Measurements from ENCODE around the gene IL17RB. TPM values are rescaled to one million over a fixed set of nuclear protein-coding genes. Genes with fewer than 3 reads are reported as not detected.
A peak's percentile ranks its signal among the peaks of the same experiment; 100 is the strongest.

The IL17RB gene
- polyA plus RNA-seq, 3 donors, result 0.13 TPM; not detected in 2

DNA sequence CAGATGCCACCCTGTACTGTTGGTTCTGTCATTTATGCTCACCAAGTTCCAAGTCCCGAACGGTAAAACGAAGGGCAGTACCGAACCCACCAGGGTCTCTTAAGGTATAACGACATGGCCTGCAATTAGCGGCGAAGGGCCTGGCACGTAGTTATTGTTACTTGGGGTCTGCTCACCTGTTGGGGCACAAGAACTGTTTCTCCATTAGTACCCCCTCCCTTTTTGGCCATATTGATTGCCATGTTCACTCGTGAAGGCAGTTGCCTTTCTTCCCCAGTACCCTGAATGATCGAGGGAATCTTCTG lies 435 bp downstream of the IL17RB start:
- peaks cover 9% of the 10 kb centered on the region for H3K4me1 Mint-ChIP-seq
- no peak overlapping the region for H3K9ac ChIP-seq (ENCODE audit: insufficient read depth, low read length, poor library complexity, severe bottlenecking)

DNA sequence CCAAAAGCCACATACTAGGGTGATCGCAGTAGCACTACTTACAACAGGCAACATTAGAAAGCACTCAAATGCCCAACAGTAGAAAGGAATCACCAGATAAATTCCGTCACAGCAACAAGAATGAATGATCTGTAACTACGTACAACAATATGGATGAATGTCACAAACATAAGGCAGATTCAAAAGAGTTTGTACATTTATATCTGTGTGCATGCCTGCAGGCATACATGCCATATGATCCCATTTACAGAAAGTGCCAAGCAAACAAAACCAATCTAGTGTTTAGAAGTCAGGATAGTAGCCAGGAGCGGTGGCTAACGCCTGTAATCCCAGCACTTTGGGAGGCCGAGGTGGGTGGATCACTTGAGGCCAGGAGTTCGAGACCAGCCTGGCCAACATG lies 3.5 kb downstream of the IL17RB start:
- Histone ChIP-seq H3K9me3 (replicated peaks in 1 of 2; ENCODE audit: control insufficient read depth in 1 of 2, insufficient read depth in 1 of 2, low read length in 2 of 2) (peaks cover 0 to 8% of the 10 kb centered on the region in 2 donors), H3K9ac (ENCODE audit: insufficient read depth, low read length, poor library complexity, severe bottlenecking) (no peak overlapping the region), H3K27me3 (ENCODE audit: control insufficient read depth in 2 of 2, insufficient read depth in 2 of 2, low read length in 2 of 2) (peaks cover 26 to 44% of the 10 kb centered on the region in 2 donors), H3K79me2 (ENCODE audit: insufficient read depth, low read length) (no peaks in the 10 kb centered on the region), H3K27ac (ENCODE audit: low read depth in 1 of 2, low read length in 2 of 2) (no peak overlapping the region), H3K36me3 (replicated peaks in 1 of 2; ENCODE audit: control insufficient read depth in 1 of 2, insufficient read depth in 2 of 2, low read length in 2 of 2) (no peaks in the 10 kb centered on the region), H3K4me1 (ENCODE audit: control insufficient read depth in 1 of 2, insufficient read depth in 2 of 2, low read length in 2 of 2) (peaks cover 8 to 14% of the 10 kb centered on the region in 2 donors), H3K4me3 (replicated peaks in 1 of 3; ENCODE audit: low read depth in 2 of 3, low read length in 3 of 3) (no peak overlapping the region), H2AFZ (ENCODE audit: insufficient read depth, low read depth, low read length, poor library complexity, severe bottlenecking) (no peak overlapping the region), H4K20me1 (ENCODE audit: insufficient read depth, low read length) (no peaks in the 10 kb centered on the region), H3K4me2 (replicated peaks; ENCODE audit: extremely low read depth, low read length, poor library complexity, severe bottlenecking) (no peak overlapping the region)
- Mint-ChIP-seq H3K27me3 (ENCODE audit: low read depth in 3 of 3) (peaks cover 30 to 53% (median 36%) of the 10 kb centered on the region in 3 donors), H3K4me1 (peaks cover 9% of the 10 kb centered on the region), H3K36me3 (peaks cover 1 to 2% of the 10 kb centered on the region in 2 donors), H3K27ac (no peak overlapping the region), H3K4me3 (no peak overlapping the region), H3K9me3 (peaks cover 0 to 7% (median 1%) of the 10 kb centered on the region in 7 donors)
- TF ChIP-seq, protein P1, sequence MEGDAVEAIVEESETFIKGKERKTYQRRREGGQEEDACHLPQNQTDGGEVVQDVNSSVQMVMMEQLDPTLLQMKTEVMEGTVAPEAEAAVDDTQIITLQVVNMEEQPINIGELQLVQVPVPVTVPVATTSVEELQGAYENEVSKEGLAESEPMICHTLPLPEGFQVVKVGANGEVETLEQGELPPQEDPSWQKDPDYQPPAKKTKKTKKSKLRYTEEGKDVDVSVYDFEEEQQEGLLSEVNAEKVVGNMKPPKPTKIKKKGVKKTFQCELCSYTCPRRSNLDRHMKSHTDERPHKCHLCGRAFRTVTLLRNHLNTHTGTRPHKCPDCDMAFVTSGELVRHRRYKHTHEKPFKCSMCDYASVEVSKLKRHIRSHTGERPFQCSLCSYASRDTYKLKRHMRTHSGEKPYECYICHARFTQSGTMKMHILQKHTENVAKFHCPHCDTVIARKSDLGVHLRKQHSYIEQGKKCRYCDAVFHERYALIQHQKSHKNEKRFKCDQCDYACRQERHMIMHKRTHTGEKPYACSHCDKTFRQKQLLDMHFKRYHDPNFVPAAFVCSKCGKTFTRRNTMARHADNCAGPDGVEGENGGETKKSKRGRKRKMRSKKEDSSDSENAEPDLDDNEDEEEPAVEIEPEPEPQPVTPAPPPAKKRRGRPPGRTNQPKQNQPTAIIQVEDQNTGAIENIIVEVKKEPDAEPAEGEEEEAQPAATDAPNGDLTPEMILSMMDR (IDR thresholded peaks at IDR 0.05), result no peak
- no peak for DNase-seq
- 95% methylated on average over 4 of the region's 7 CpGs for WGBS (ENCODE audit: insufficient coverage)
- intact Hi-C loops (cut with micrococcal nuclease), result no loop called here

More for the DNA sequence above, 435 bp downstream of the IL17RB start:
- Mint-ChIP-seq H3K9me3 (peaks cover 0 to 10% (median 1%) of the 10 kb centered on the region in 7 donors), H3K36me3 (peaks cover 2 to 3% of the 10 kb centered on the region in 2 donors), H3K27me3 (ENCODE audit: low read depth in 3 of 3) (peaks cover 51 to 68% (median 53%) of the 10 kb centered on the region in 3 donors), H3K27ac (no peak overlapping the region), H3K4me3 (peak overlapping the region; percentile 60 to 81)
- Histone ChIP-seq H3K4me3 (replicated peaks in 1 of 3; ENCODE audit: low read depth in 2 of 3, low read length in 3 of 3) (peak overlapping the region in 1 of 3 experiments; percentile 76), H3K4me2 (replicated peaks; ENCODE audit: extremely low read depth, low read length, poor library complexity, severe bottlenecking) (peak overlapping the region; percentile 80), H2AFZ (ENCODE audit: insufficient read depth, low read depth, low read length, poor library complexity, severe bottlenecking) (no peak overlapping the region), H3K9me3 (replicated peaks in 1 of 2; ENCODE audit: control insufficient read depth in 1 of 2, insufficient read depth in 1 of 2, low read length in 2 of 2) (peaks cover 0 to 8% of the 10 kb centered on the region in 2 donors), H3K27me3 (ENCODE audit: control insufficient read depth in 2 of 2, insufficient read depth in 2 of 2, low read length in 2 of 2) (peaks cover 29 to 64% of the 10 kb centered on the region in 2 donors), H3K4me1 (ENCODE audit: control insufficient read depth in 1 of 2, insufficient read depth in 2 of 2, low read length in 2 of 2) (peaks cover 8 to 14% of the 10 kb centered on the region in 2 donors), H3K79me2 (ENCODE audit: insufficient read depth, low read length) (no peaks in the 10 kb centered on the region), H4K20me1 (ENCODE audit: insufficient read depth, low read length) (no peaks in the 10 kb centered on the region), H3K36me3 (replicated peaks in 1 of 2; ENCODE audit: control insufficient read depth in 1 of 2, insufficient read depth in 2 of 2, low read length in 2 of 2) (no peaks in the 10 kb centered on the region), H3K27ac (ENCODE audit: low read depth in 1 of 2, low read length in 2 of 2) (no peak overlapping the region)
- intact Hi-C loops (cut with micrococcal nuclease), result no loop called here
- DNase-seq, result no peak
- WGBS (ENCODE audit: insufficient coverage), result 60% methylated on average over 7 of the region's 10 CpGs
- TF ChIP-seq, protein P1 (IDR thresholded peaks at IDR 0.05), result no peak
